Upper lobe of right lung (tissue), 1 donor: ENCODE results near the gene SHE. TPM values are rescaled to one million over a fixed set of nuclear protein-coding genes. Genes with fewer than 3 reads are reported as not detected.
A peak's percentile ranks its signal among the peaks of the same experiment; 100 is the strongest.

Experiments
- ATAC-seq: fragments of 200-7000 bp; cut with Tn5 transposase; one replicate; pipeline ENCODE4 v1.9.1; 2020; ENCODE audit warnings: mild to moderate bottlenecking, moderate library complexity
- DNase-seq: peaks from one replicate; pipeline ENCODE4 v3.0.0-alpha.2; 2020
- H3K27ac ChIP-seq: fragments of 200-600 bp; one replicate; pipeline ENCODE4 v1.8.0; 2022
- H3K27me3 ChIP-seq: fragments of 200-600 bp; one replicate; pipeline ENCODE4 v1.8.0; 2022; ENCODE audit warnings: mild to moderate bottlenecking
- H3K36me3 ChIP-seq: fragments of 200-600 bp; one replicate; pipeline ENCODE4 v1.8.0; 2022
- H3K4me1 ChIP-seq: fragments of 200-600 bp; one replicate; pipeline ENCODE4 v1.8.0; 2022
- H3K4me3 ChIP-seq: fragments of 200-600 bp; one replicate; pipeline ENCODE4 v1.8.0; 2022; ENCODE audit warnings: mild to moderate bottlenecking
- H3K9me3 ChIP-seq: fragments of 200-600 bp; one replicate; pipeline ENCODE4 v1.8.0; 2022
- CTCF ChIP-seq: fragments of 200-600 bp; IDR thresholded peaks from one replicate; pipeline ENCODE4 v1.8.0; 2022; ENCODE audit warnings: antibody characterized with exemption
- intact Hi-C: fragments of 100-400 bp; cut with DNase I; formaldehyde crosslinking; loops from one replicate; pipeline ENCODE4 v1.11.0; 2022
- total RNA-seq: library from RNA; stranded (reverse); fragmentation: NEBNext Ultra II Directional; extraction: Animal tissue kit (Norgen Biotek cat#: 25700); gene quantifications from one replicate; pipeline ENCODE4 v1.2.1, GENCODE V29; 2021
- donor health status: DM: no; HTN: yes; CAD: no; lungs with severe emphysema.

SHE gene
- total RNA-seq, 1 donor from 2014 or later = 48.3 TPM

GRCh38 chr1:154503898-154504297, 1.7 kb upstream of the SHE start:
- peaks cover 12% of the 10 kb centered on the region for H3K4me1 ChIP-seq
- TF ChIP-seq CTCF = no peak
- no peak overlapping the region for H3K4me3 ChIP-seq
- no peaks in the 10 kb centered on the region for H3K27me3 ChIP-seq
- DNase-seq = no peak
- H3K36me3 ChIP-seq = peaks cover 4% of the 10 kb centered on the region
- intact Hi-C loops = no loop called here
- ATAC-seq = no peak
- no peaks in the 10 kb centered on the region for H3K9me3 ChIP-seq
- no peak overlapping the region for H3K27ac ChIP-seq

- Histone ChIP-seq H3K4me3 (peak overlapping the region; percentile 61), H3K36me3 (peaks cover 11% of the 10 kb centered on the region), H3K27me3 (no peaks in the 10 kb centered on the region), H3K27ac (peak overlapping the region; percentile 84), H3K9me3 (no peaks in the 10 kb centered on the region), H3K4me1 (peaks cover 16% of the 10 kb centered on the region)
- no peak for TF ChIP-seq CTCF
- intact Hi-C loops = no loop called here
- ATAC-seq = peak; percentile 26
- no peak for DNase-seq
Observed at GRCh38 chr1:154502744-154503115, 518 bp upstream of the SHE start.

- Histone ChIP-seq H3K27ac (peak overlapping the region; percentile 84), H3K4me1 (peaks cover 26% of the 10 kb centered on the region), H3K4me3 (peak overlapping the region; percentile 61), H3K27me3 (no peaks in the 10 kb centered on the region), H3K9me3 (no peaks in the 10 kb centered on the region), H3K36me3 (peaks cover 11% of the 10 kb centered on the region)
- TF ChIP-seq CTCF = no peak
- ATAC-seq (peak; percentile 81), DNase-seq (peak; percentile 90)
- intact Hi-C loops = no loop called here
Observed at GRCh38 chr1:154501423-154502065, 668 bp downstream of the SHE start.

GRCh38 chr1:154500533-154500932, 1.7 kb downstream of the SHE start:
- Histone ChIP-seq H3K27me3 (no peaks in the 10 kb centered on the region), H3K4me3 (peak overlapping the region; percentile 61), H3K9me3 (no peaks in the 10 kb centered on the region), H3K4me1 (peaks cover 36% of the 10 kb centered on the region), H3K27ac (peak overlapping the region; percentile 33), H3K36me3 (peaks cover 11% of the 10 kb centered on the region)
- TF ChIP-seq CTCF = no peak
- no peak for ATAC-seq
- no peak for DNase-seq
- intact Hi-C loops = no loop called here

GRCh38 chr1:154499446-154499845, 2.8 kb downstream of the SHE start:
- intact Hi-C loops = no loop called here
- Histone ChIP-seq H3K27ac (no peak overlapping the region), H3K4me1 (peaks cover 46% of the 10 kb centered on the region), H3K9me3 (no peaks in the 10 kb centered on the region), H3K4me3 (peak overlapping the region; percentile 61), H3K36me3 (peaks cover 14% of the 10 kb centered on the region), H3K27me3 (no peaks in the 10 kb centered on the region)
- no peak for DNase-seq
- TF ChIP-seq CTCF = no peak
- no peak for ATAC-seq
